GDM1 (cell line): ENCODE data around the gene TFF2.
A peak's percentile ranks its signal among the peaks of the same experiment; 100 is the strongest.

Source experiments
- DNase-seq: peaks from one replicate; lab custom pipeline; 2025; lab: John Stamatoyannopoulos, UW

The TFF2 gene

GRCh38 chr21:42305707-42306147 is 45.1 kb downstream of the TFF2 start:
- DNase-seq: no peak

- no peak for DNase-seq
These were observed 46.0 kb downstream of the TFF2 start for GRCh38 chr21:42304556-42305454.

- no peak for DNase-seq
These were observed 47.4 kb downstream of the TFF2 start for GRCh38 chr21:42303443-42303842.

GRCh38 chr21:42302794-42303193 is 48.0 kb downstream of the TFF2 start:
- DNase-seq: no peak

- DNase-seq: no peak
These were observed 48.6 kb downstream of the TFF2 start for GRCh38 chr21:42302076-42302650.

- peak; percentile 19 for DNase-seq
These were observed 49.3 kb downstream of the TFF2 start for GRCh38 chr21:42301371-42302075.

GRCh38 chr21:42300956-42301355 is 49.8 kb downstream of the TFF2 start:
- DNase-seq: no peak

- no peak for DNase-seq
These were observed 50.7 kb downstream of the TFF2 start for GRCh38 chr21:42300045-42300583.

- DNase-seq: no peak
These were observed 51.3 kb downstream of the TFF2 start for GRCh38 chr21:42299324-42300044.

- no peak for DNase-seq
These were observed 52.1 kb downstream of the TFF2 start for GRCh38 chr21:42298657-42299056.

- DNase-seq: no peak
These were observed 52.6 kb downstream of the TFF2 start for GRCh38 chr21:42298237-42298636.

GRCh38 chr21:42297377-42297776 is 53.4 kb downstream of the TFF2 start:
- no peak for DNase-seq

GRCh38 chr21:42296501-42296900 is 54.3 kb downstream of the TFF2 start:
- no peak for DNase-seq
